HG03280 (cell line): ENCODE results near the gene IQCF2.
"Not testable (repeated sequence)": the region's sequence is repeated elsewhere in the genome, so short reads cannot be mapped to it uniquely, and the experiment has no call there.

Experiments used
- ATAC-seq: cut with Tn5 transposase; IDR thresholded peaks from one replicate; pipeline ENCODE4 v1.9.1; 2021; ENCODE audit warnings: mild to moderate bottlenecking, moderate library complexity; ENCODE audit not compliant: unreplicated experiment

IQCF2 gene

GRCh38 chr3:51860703-51861665 is at the start of gene IQCF2:
TSS of gene IQCF2 (plus strand) at chr3:51861615. CDS start at chr3:51861667, 52 bp downstream.
- ATAC-seq: no peak

- no peak for ATAC-seq
Measured at GRCh38 chr3:51813539-51813938, 47.9 kb upstream of the IQCF2 start.

GRCh38 chr3:51814034-51814433 is 47.4 kb upstream of the IQCF2 start:
- no peak for ATAC-seq

DNA sequence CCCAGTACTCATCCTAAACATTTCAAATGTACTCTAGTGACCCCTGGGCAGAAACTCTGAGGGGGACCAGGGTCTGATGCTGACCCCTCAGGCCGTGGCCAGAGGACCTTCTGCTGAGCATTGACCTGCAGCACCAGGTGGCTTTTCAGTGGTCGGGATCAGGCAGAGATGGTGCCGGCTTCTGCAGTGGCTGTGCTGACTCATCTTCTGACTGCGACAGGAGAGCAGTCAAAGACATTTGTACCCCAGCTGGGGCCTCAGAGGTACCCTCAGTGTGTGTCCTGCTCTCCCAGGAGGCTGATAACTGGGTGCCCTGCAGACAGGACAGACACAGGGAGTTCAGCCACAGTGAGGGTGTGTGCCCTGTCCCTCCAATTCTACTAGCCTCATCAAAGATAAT is 45.8 kb upstream of the IQCF2 start:
- ATAC-seq: no peak

DNA sequence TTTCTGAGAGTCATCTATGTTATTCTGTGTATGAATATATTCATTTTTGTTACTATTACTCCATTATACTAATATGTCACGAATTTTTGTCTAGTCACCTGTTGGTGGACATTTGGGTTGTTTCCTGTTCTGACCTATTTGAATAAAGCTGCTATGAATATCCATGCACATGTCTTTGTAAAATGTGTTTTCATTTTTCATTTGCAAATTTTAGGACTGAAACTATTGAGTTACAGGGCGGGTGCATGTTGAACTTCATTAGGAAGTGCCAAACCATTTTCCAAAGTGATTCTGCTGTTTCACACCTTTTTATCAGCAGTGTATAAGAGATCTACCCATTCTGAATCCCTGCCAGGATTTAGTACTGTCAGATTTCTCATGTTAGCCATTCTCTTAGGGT is 44.7 kb upstream of the IQCF2 start:
- no peak for ATAC-seq

DNA sequence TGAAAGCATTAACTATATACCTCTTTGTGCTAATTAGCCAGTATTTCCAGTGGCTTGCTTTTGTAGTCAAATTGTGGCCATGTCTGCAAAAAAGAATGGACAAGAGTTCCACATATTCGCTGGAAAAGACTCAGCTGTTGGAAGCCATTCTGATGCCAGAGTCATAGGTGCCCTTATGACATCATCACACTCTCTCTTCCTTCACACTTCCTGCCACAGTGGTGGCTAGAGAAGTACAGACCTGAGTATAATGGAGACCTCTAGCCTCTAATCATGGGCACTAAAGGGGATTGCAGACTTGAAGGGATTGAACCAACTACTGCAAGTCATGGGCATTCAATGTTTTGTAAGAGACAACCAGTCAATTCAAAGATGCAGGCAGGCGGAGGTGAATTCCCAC is 44.0 kb upstream of the IQCF2 start:
- no peak for ATAC-seq

- no peak for ATAC-seq
Measured at GRCh38 chr3:51819151-51819550, 42.3 kb upstream of the IQCF2 start.

DNA sequence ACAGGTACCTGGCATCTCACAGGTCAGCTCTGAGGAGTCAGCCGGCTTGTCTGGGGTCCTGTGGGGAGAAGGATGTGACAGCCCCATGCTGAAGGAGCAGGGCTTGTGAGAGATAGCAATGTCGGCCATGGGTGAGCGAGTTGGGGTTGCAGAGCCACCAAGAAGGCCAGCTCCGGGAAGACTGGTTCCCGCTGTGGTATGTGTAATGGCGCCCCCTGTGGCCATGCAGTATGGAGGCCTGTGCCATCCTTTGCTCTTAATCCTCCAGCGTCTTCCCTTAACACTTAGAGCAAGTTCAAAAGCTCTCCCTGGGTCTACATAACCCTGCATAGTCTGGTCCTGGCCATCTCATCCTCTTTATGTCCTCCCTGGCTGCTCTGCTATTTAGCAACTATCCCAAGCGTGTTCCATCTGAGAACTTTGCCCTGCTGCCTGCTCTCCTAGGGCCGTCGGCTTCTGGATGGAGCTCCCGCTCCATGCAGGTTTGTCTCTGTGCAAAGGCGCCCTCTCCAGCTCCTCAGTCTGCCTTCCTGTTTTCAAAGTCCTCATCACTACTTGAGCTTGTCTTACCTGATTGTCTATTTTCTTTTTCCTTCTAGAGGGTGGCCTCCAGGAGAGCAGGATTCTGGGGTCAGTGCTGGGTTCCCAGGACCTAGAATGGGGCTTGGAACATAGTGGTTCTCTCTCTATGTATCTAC is 41.6 kb upstream of the IQCF2 start:
- ATAC-seq: no peak

DNA sequence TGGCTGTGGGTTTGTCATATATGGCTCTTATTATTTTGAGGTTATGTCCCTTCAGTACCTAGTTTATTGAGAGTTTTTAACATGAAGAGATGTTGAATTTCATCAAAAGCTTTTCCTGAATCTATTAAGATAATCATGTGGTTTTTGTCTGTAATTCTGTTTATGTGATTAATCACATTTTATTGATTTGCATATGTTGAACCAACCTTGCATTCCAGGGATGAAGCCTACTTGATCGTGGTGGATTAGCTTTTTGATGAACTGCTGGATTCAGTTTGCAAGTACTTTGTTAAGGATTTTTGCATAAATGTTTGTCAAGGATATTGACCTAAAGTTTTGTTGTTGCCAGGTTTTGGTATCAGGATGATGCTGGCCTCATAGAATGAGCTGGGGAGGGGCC is 33.1 kb upstream of the IQCF2 start:
- ATAC-seq: no peak

- ATAC-seq: no peak
Measured at GRCh38 chr3:51830345-51830744, 31.1 kb upstream of the IQCF2 start.

DNA sequence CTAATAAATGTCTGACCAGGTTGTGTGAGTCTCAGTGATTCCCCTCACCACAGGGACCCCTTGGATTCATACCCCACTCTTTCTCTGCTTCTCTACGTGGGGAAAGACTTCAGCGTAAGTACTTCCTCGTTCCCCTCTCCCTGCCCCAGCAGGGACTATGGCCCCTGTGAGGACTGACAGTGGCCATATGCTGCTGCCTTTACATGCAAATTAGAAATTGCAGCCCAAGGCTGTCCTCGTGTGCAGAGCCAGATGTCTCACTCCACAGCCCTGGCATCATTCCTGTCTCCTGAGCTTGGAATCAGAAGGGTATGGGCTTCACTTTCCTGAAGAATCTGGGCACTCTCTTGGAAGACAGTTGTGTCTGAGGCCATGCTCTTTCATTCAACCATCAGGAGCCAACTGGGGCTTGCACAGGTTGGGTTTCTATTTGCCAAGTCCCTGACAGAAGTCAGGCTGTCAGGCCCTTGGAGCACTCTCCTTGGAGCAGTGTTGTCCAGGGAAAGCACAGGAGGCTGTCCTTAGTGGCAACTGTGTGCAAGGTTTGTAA is 30.5 kb upstream of the IQCF2 start:
- no peak for ATAC-seq

DNA sequence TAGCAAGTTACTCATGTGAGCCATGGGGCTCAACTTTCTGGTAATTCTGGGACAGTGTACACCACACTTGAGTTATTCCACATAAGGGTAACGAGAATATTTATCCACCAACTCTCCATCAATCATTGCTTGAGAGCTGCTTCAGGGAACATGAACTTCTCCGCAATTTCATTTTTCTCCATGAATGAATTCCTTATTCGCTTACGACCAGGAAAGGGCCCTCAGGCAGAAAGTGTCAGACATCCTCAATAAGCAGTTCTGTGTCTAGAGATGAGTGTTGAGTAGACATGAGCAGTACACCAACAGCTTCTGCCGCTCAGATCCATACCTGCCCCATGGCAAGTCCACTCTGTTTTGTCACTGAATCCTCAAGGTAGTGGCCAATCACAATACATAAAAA is 24.8 kb upstream of the IQCF2 start:
- no peak for ATAC-seq

GRCh38 chr3:51845129-51845528 is 16.3 kb upstream of the IQCF2 start:
- ATAC-seq: no peak

GRCh38 chr3:51855411-51855810 is 6.0 kb upstream of the IQCF2 start:
- not testable (repeated sequence) for ATAC-seq

DNA sequence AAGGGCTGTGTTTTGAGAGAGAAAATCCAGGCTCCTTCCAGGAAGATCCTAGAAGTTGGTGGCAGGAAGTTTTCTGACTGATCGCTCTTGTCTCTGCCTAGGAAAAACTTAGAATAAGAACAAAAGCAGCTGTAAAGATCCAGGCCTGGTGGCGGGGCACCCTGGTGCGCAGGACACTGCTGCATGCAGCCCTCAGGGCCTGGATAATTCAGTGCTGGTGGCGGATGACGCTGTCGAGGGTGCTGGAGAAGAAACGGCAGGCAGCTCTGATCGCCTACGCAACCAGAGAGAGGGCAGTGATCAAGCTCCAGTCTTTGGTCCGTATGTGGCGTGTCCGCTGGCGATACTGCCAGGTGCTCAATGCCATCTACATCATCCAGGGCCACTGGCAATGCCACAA is 1.5 kb downstream of the IQCF2 start:
- ATAC-seq: no peak

DNA sequence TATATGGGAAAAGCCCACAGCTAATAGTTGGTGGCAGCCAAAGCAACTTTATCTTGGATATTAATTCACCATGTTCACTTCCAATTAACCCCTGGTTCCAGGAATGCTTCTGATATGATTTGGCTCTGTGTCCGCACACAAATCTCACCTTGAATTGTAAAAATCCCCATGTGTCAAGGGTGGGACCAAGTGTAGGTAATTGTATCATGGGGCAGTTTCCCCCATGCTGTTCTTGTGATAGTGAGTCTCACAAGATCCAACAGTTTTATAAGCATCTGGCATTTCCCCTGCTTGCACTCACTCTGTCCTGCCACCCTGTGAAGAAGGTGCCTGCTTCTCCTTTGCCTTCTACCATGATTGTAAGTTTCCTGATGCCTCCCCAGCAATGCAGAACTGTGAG is 7.5 kb downstream of the IQCF2 start:
- ATAC-seq: not testable (repeated sequence)

DNA sequence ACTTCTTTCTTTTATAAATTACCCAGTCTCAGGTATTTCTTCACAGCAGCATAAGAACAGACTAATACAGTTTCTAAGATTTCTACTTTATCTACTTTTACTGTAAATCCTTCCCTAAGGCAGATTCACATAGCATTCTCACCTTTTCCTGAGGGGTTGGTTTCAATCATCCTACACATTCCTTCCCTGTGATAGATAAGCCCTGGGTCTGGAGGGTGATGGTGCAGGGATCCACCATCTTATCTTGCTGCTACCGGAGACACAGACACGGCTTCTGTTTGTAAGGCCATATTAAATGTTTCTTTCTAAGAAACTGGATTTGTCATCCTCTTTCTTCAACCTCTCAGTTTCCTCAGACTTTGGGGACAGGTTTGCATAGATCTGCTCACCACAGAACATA is 7.9 kb downstream of the IQCF2 start:
- ATAC-seq: no peak

DNA sequence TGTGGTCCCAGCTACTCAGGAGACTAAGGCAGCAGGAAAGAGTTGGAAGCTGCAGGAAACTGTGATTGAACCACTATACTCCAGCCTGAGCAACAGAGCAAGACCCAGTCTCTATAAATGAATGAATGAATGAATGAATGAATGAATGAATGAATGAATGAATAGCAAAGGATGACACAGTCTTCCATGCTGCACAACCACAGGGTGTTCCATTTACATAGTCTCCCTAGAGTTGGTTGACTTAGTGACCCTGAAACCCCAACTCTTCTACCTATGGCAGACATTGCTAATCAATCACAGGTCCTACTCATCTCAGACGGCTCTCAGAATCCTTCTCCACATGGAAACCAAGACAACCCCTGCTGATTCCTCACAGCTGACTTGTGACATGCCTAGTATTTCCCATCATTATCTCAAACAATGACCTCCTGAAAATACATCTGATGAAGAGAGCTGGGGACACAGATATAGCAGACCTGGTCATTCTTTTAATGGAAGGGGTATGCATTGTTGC is 11.9 kb downstream of the IQCF2 start:
- no peak for ATAC-seq

GRCh38 chr3:51873876-51874275 is 12.5 kb downstream of the IQCF2 start:
- no peak for ATAC-seq

DNA sequence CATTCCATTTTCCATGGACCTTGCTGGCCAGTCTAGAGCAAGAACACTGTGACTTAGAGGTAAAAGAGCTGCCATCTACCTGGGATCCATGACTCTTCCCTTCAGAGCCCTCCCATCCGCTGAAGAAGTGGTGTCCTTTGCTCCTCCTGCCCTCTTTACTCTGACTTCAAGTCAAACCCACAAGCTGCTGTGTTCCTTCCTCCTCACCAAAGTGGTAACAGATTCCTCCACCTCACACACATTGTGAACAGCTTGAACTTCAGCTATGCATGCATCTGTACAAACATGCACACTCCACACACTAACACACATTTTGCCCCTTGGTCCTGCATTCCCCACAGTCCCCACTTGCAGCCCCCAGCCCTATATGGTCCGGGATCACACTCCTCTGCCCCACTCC is 13.0 kb downstream of the IQCF2 start:
- no peak for ATAC-seq

- no peak for ATAC-seq
Measured at GRCh38 chr3:51874889-51875288, 13.5 kb downstream of the IQCF2 start.

DNA sequence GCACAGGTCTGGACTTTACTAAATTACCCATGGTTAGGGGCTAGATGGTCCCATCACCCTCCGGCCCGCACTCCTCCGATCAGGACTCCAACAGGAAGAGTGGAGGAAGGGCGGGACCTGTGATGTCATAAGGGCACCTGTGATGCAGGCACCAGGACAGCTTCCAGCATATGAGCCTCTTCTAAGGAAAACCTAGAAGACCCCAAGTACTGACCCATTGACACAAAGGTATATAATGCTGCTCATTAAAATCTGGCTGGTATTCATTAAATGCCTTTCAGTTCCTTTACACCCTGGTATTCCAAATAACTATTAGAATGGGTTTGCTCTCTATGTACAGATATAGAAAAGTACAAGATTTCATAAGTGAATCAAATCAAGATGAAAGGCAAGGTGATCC is 14.1 kb downstream of the IQCF2 start, which contains the start of gene IQCF5:
Gene IQCF5 (minus strand): TSS at position 101 of the 400 bp plus-strand sequence. CDS start 70 bp downstream, at position 31.
- ATAC-seq: no peak
